Glutamatergic neuron (in vitro differentiated cells): Measurements from ENCODE around the gene EEFSEC. TPM values are rescaled to one million over a fixed set of nuclear protein-coding genes. Genes with fewer than 3 reads are reported as not detected.

ENCODE experiments used
- DNase-seq: peaks from one replicate; pipeline ENCODE4 v3.0.0; 2022
- H3K27ac Mint-ChIP-seq: one replicate; pipeline ENCODE4 v1.8.0; 2020; ENCODE audit warnings: mild to moderate bottlenecking, mixed read lengths, inconsistent platforms; ENCODE audit not compliant: unreplicated experiment
- H3K27me3 Mint-ChIP-seq: one replicate; pipeline ENCODE4 v1.8.0; 2020; ENCODE audit warnings: mild to moderate bottlenecking, moderate library complexity, mixed read lengths, inconsistent platforms; ENCODE audit not compliant: unreplicated experiment
- H3K36me3 Mint-ChIP-seq: one replicate; pipeline ENCODE4 v1.8.0; 2020; ENCODE audit warnings: mild to moderate bottlenecking, mixed read lengths, inconsistent platforms; ENCODE audit not compliant: unreplicated experiment
- H3K4me1 Mint-ChIP-seq: one replicate; pipeline ENCODE4 v1.8.0; 2020; ENCODE audit warnings: mild to moderate bottlenecking, low read depth, mixed read lengths, inconsistent platforms; ENCODE audit not compliant: unreplicated experiment
- H3K4me3 Mint-ChIP-seq: one replicate; pipeline ENCODE4 v1.8.0; 2020; ENCODE audit warnings: mild to moderate bottlenecking, mixed read lengths, inconsistent platforms; ENCODE audit not compliant: unreplicated experiment
- H3K9me3 Mint-ChIP-seq: one replicate; pipeline ENCODE4 v1.8.0; 2020; ENCODE audit warnings: mild to moderate bottlenecking, moderate library complexity, mixed read lengths, inconsistent platforms; ENCODE audit not compliant: unreplicated experiment
- CTCF ChIP-seq: fragments of 200-600 bp; sonication (generic); IDR thresholded peaks from one replicate; pipeline ENCODE4 v1.5.0; 2021; ENCODE audit not compliant: partially characterized antibody, unreplicated experiment
- total RNA-seq: library from RNA; stranded (reverse); fragmentation: NEBNext Ultra II Directional; extraction: Animal tissue kit (Norgen Biotek cat#: 25700); gene quantifications from one replicate; pipeline ENCODE4 v1.2.1, GENCODE V29; 2021; ENCODE audit not compliant: unreplicated experiment

Gene EEFSEC
- total RNA-seq, 1 donor from 2014 or later: 8.3 TPM

DNA sequence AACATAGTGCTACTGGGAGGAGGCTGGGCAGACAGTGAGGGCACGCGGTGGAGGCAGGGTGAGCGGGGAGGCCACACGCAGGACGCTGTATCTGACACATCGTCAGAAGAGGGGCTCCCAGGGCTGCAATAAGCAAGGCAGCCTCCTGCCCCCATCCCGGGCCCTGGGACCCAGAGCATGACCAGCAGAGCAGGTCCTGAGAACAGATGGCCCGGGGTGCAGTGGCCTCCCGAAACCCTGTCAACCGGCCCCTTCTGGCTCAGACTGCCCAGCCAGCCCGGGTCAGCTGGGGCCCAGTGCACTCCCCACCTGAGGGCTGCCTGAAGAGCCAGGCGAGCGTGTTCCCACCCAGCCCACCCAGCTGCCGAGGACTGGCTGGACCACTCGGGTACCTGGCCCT is 276.0 kb downstream of the EEFSEC start:
- H3K4me1 Mint-ChIP-seq: peaks cover 16% of the 10 kb centered on the region
- H3K9me3 Mint-ChIP-seq: peaks cover 15% of the 10 kb centered on the region
- DNase-seq: peak; percentile 18
- peaks cover 11% of the 10 kb centered on the region for H3K27me3 Mint-ChIP-seq
- H3K27ac Mint-ChIP-seq: no peak overlapping the region
- TF ChIP-seq CTCF: no peak
- no peak overlapping the region for H3K4me3 Mint-ChIP-seq
- no peaks in the 10 kb centered on the region for H3K36me3 Mint-ChIP-seq

DNA sequence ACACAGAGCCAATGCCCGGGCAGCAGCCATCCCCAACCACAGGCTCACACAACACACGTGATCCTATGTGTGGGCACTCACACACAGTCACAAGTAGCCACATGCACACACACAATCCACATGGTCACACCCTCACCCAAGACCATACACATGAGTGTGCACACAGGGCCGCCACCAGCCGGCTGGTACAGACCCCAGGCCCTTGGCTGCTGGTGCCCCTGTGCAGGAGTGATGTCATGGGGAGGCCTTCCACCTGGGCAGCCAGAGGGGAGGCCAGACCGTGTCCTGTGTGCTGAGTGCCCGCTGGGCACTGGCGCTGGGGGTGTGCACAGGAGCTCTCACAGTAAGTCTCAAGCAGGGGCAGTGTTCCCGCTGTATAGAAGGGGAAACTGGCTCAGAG is 276.5 kb downstream of the EEFSEC start:
- DNase-seq: peak; percentile 10
- Mint-ChIP-seq H3K27me3 (peaks cover 11% of the 10 kb centered on the region), H3K9me3 (peaks cover 15% of the 10 kb centered on the region), H3K4me1 (peaks cover 16% of the 10 kb centered on the region), H3K36me3 (no peaks in the 10 kb centered on the region), H3K4me3 (no peak overlapping the region), H3K27ac (no peak overlapping the region)
- no peak for TF ChIP-seq CTCF

DNA sequence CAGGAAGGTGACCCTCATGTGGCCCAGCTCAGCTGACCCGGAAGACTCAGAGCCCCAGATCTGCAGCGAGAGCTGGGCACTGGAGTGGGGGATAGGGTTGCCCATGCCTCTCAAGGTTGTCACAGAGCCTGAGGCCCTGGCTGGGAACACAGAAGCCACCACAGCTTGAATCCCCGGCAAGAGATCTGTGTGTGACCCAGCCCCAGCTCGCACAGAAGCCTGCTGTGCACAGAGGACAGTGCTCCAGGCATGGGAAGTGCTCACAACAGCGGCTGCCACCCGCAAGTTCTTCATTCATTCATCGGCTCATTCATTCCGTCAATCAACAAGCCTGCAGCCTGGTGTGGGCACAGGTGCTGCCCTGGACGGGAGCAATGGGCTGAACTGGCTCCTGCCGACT is 277.0 kb downstream of the EEFSEC start:
- no peaks in the 10 kb centered on the region for H3K36me3 Mint-ChIP-seq
- H3K27me3 Mint-ChIP-seq: peaks cover 9% of the 10 kb centered on the region
- H3K9me3 Mint-ChIP-seq: peaks cover 13% of the 10 kb centered on the region
- peak; percentile 21 for DNase-seq
- no peak overlapping the region for H3K4me3 Mint-ChIP-seq
- peaks cover 16% of the 10 kb centered on the region for H3K4me1 Mint-ChIP-seq
- no peak for TF ChIP-seq CTCF
- H3K27ac Mint-ChIP-seq: no peak overlapping the region

- H3K4me3 Mint-ChIP-seq: no peak overlapping the region
- peaks cover 9% of the 10 kb centered on the region for H3K27me3 Mint-ChIP-seq
- peak; percentile 18 for DNase-seq
- peaks cover 16% of the 10 kb centered on the region for H3K4me1 Mint-ChIP-seq
- no peak overlapping the region for H3K27ac Mint-ChIP-seq
- no peak for TF ChIP-seq CTCF
- no peaks in the 10 kb centered on the region for H3K36me3 Mint-ChIP-seq
- peaks cover 13% of the 10 kb centered on the region for H3K9me3 Mint-ChIP-seq
Measured at GRCh38 chr3:128430731-128431130, 277.4 kb downstream of the EEFSEC start.

- Mint-ChIP-seq H3K27ac (peak overlapping the region; percentile 0), H3K4me1 (peaks cover 18% of the 10 kb centered on the region), H3K9me3 (peaks cover 15% of the 10 kb centered on the region), H3K36me3 (no peaks in the 10 kb centered on the region), H3K4me3 (peak overlapping the region; percentile 81), H3K27me3 (peaks cover 17% of the 10 kb centered on the region)
- TF ChIP-seq CTCF: no peak
- no peak for DNase-seq
Measured at GRCh38 chr3:128431803-128432300, 278.6 kb downstream of the EEFSEC start.
